GM19395 (cell line): ENCODE data around the gene HIKESHI.
"Not testable (repeated sequence)": the region's sequence is repeated elsewhere in the genome, so short reads cannot be mapped to it uniquely, and the experiment has no call there.

Experiments
- ATAC-seq: cut with Tn5 transposase; IDR thresholded peaks from one replicate; pipeline ENCODE4 v1.9.1; 2021; ENCODE audit warnings: mild to moderate bottlenecking, moderate library complexity; ENCODE audit not compliant: unreplicated experiment

HIKESHI gene

GRCh38 chr11:86292912-86293616 is 9.0 kb upstream of the HIKESHI start:
- ATAC-seq = peak; percentile 86

- ATAC-seq = no peak
These were observed 8.0 kb upstream of the HIKESHI start for GRCh38 chr11:86294026-86294425.

GRCh38 chr11:86301742-86302091 is 323 bp upstream of the HIKESHI start:
- ATAC-seq = peak; percentile 41

GRCh38 chr11:86303257-86303656 is 1.2 kb downstream of the HIKESHI start:
- ATAC-seq = no peak

- ATAC-seq = not testable (repeated sequence)
These were observed 6.7 kb downstream of the HIKESHI start for GRCh38 chr11:86308710-86309109.

GRCh38 chr11:86313793-86314192 is 11.8 kb downstream of the HIKESHI start:
- no peak for ATAC-seq

GRCh38 chr11:86314636-86315035 is 12.6 kb downstream of the HIKESHI start:
- ATAC-seq = no peak

- no peak for ATAC-seq
These were observed 33.2 kb downstream of the HIKESHI start for GRCh38 chr11:86335131-86335767.

- no peak for ATAC-seq
These were observed 35.2 kb downstream of the HIKESHI start for GRCh38 chr11:86337227-86337626.

- ATAC-seq = no peak
These were observed 39.3 kb downstream of the HIKESHI start for GRCh38 chr11:86341382-86341781.

- ATAC-seq = no peak
These were observed 44.5 kb downstream of the HIKESHI start for GRCh38 chr11:86346513-86346912.

- ATAC-seq = no peak
These were observed 53.2 kb downstream of the HIKESHI start for GRCh38 chr11:86355256-86355655.

GRCh38 chr11:86357412-86357811 is 55.4 kb downstream of the HIKESHI start:
- ATAC-seq = not testable (repeated sequence)

- no peak for ATAC-seq
These were observed 56.7 kb downstream of the HIKESHI start for GRCh38 chr11:86358720-86359119.

- no peak for ATAC-seq
These were observed 58.8 kb downstream of the HIKESHI start for GRCh38 chr11:86360775-86361395.

- no peak for ATAC-seq
These were observed 61.4 kb downstream of the HIKESHI start for GRCh38 chr11:86363424-86363823.

- no peak for ATAC-seq
These were observed 63.5 kb downstream of the HIKESHI start for GRCh38 chr11:86365546-86365945.

- no peak for ATAC-seq
These were observed 67.6 kb downstream of the HIKESHI start for GRCh38 chr11:86369668-86370067.

- no peak for ATAC-seq
These were observed 68.1 kb downstream of the HIKESHI start for GRCh38 chr11:86370171-86370570.

- no peak for ATAC-seq
These were observed 69.0 kb downstream of the HIKESHI start for GRCh38 chr11:86370922-86371594.

- no peak for ATAC-seq
These were observed 70.0 kb downstream of the HIKESHI start for GRCh38 chr11:86372041-86372440.

GRCh38 chr11:86372586-86372985 is 70.5 kb downstream of the HIKESHI start:
- ATAC-seq = no peak
